ENCODE measurements around the gene RPUSD1. TPM values are rescaled to one million over a fixed set of nuclear protein-coding genes. Genes with fewer than 3 reads are reported as not detected.
A peak's percentile ranks its signal among the peaks of the same experiment; 100 is the strongest.
"Not testable (repeated sequence)": the region's sequence is repeated elsewhere in the genome, so short reads cannot be mapped to it uniquely, and the experiment has no call there.

Gene RPUSD1, protein sequence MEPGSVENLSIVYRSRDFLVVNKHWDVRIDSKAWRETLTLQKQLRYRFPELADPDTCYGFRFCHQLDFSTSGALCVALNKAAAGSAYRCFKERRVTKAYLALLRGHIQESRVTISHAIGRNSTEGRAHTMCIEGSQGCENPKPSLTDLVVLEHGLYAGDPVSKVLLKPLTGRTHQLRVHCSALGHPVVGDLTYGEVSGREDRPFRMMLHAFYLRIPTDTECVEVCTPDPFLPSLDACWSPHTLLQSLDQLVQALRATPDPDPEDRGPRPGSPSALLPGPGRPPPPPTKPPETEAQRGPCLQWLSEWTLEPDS
- total RNA-seq (ENCODE audit: insufficient read depth, low replicate concordance): 5.5 TPM

DNA sequence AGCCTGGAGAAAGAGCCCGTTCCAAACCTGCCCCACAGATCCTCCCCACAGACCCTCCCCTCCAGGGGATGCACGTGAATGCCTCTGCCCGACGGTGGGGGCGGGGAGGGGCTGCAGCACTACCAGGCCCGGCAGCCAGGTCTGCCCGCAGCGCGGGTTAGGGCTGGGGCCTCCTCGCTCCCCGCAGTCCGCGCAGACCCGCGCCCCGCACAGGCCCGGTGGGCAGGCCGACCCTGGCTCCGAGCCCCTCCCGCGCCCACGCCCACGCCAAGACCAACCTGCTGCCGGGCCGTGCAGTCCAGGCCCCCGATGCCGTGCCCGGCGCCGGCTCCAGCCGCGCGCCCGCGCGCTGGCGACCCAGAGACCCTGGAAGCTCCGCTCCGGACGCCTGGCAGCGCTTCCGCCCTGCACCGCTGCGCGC lies at the start of gene RPUSD1:
RPUSD1 (minus strand) TSS at position 404 of the 421 bp plus-strand sequence. CDS start 644 bp downstream, outside the sequence.
- DNase-seq (ENCODE audit: low spot score): no peak

DNA sequence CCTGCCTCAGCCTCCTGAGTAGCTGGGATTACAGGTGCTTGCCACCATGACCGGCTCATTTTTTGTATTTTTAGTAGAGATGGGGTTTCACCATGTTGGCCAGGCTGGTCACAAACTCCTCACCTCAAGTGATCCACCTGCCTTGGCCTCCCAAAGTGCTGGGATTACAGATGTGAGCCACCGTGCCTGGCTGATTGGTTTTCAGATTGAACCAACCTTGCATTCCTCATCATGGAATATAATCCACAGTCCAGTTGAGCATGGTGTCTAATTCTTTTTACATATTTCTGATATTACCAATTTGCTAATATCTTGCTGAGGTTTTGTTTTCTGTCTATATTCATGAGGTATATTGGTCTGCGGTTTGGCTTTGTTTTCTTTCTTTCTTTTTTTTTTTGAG lies 48.6 kb upstream of the RPUSD1 start:
- not testable (repeated sequence) for DNase-seq (ENCODE audit: low spot score)

DNA sequence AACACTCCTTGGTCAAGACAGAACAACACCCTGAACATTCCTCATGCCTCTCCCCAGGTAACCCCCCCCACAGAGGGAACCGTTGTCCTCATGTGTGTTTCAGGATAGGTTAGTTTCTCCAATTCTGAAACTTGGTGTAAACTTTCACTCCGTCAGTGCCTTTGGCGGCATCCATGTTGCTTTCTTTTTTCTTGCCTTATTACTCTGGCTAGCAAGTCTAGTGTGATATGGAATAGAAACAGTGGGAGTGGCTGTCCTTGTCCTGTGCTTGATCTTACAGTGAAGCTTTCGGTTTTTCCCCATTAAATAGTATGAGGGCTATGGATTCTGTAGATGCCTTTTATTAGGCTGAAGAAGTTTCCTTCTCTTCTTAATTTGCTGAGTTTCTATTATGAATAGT lies 48.0 kb upstream of the RPUSD1 start:
- no peak for DNase-seq (ENCODE audit: low spot score)

DNA sequence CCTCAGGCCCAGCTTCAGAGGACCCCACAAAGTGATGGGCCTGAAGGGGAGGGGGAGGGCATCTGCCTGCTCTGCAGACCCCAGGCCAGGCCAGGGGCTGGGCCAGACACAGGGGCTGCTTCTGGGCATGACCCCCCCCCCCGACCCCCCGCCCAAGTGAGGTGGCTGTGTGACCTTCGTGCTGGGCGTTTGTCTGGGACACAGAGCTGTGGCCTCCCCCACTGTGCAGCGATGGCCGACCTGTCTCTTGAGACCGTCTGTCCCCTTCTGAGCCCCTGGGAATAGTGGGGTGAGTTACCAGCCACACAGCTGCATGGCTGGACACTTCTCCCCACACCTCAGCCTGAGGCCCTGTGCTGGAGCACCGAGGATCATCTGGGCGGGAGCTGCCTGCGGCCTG lies 47.2 kb upstream of the RPUSD1 start:
- no peak for DNase-seq (ENCODE audit: low spot score)

DNA sequence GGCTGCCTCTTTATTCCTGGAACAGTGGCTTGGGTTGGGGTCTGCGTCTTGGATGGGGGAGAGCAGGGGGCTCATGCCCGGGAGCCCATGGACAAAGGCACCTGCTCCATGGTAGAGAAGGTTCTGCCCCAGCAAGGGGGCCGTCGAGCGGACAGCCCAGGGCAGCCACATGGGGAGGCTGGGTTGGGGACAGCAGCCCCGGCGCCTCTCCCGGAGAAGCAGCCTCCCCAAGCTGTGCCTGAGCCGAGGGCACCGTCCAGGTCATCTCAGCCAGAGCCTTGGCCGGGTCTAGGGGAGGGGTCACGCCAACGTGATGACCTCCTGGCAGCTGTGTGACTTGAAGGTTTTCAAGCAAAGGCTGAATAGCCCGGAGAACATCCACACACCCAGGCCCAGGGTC lies 45.2 kb upstream of the RPUSD1 start:
- DNase-seq (ENCODE audit: low spot score): no peak

DNA sequence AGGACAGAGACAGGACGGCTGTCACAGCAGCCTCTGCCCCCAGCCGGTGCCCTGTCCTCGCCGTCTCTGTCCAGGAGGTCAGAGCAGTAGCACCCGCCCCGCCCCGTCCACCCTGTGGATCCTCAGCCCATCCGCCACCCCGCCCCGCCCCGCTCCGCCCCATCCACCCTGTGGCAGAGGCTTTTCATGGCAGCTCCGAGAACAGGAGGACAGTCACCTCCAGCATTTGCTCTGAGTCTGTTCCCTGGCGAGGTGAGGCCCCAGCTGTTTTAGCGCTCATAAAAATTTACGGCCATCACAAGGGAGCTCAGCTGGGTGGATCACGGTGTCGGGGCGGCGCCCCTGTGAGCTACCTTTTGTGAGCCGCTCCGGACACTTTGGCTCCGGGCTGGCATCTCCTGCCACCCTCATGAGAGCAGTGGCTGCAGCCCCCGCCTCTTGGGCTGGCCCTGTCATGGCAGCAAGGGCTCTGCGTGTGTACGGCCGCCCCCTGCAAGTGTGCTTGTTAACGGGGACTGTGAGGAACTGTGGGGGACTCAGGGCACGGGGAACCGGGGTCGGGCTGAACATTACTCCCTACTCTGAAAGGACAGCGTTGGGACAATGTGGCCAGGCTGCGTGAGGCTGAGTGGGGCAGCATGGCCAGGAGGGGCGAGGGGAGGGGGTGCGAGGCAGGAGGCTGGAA lies 44.6 kb upstream of the RPUSD1 start:
- no peak for DNase-seq (ENCODE audit: low spot score)

DNA sequence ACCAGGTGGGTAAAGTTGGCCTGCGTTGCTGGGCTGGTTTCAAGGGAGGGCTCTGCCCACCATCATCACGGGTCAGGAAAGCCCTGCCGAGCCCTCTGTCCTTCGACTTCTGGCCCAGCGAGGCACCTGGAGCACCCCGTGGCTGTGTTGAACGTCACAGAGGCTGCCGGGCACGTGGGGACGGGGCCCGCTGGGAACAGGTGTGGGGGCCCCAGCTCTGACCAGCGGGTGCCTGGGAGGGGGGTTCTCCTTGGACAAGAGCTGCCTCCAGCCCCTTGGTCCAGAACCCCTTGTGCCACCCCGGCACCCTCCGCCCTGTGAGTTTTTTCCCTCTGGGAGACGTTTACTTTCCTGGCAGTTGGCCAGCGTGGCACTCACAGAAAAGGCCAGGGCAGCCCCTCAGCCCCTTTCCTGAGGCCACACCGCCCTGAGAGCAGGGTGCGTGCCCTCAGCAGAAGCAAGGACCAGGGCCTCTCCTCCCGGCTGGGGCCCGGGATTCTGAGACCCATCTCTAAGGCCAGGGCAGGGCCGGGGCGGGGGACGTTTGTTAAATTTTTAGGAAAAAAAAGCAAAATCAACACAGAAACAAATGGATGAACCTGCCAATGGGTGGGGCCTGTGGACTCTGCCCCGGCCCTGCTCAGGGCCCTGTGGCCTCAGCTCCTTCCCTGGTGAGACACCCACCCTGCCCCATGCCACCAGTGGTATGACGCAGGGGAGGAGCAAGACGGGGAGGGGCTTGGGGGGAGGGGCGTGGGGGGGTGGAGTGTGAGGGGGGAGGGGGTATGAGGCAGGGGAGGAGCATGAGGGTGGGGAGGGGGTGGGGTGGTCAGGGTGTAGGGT lies 43.6 kb upstream of the RPUSD1 start:
- DNase-seq (ENCODE audit: low spot score): no peak

DNA sequence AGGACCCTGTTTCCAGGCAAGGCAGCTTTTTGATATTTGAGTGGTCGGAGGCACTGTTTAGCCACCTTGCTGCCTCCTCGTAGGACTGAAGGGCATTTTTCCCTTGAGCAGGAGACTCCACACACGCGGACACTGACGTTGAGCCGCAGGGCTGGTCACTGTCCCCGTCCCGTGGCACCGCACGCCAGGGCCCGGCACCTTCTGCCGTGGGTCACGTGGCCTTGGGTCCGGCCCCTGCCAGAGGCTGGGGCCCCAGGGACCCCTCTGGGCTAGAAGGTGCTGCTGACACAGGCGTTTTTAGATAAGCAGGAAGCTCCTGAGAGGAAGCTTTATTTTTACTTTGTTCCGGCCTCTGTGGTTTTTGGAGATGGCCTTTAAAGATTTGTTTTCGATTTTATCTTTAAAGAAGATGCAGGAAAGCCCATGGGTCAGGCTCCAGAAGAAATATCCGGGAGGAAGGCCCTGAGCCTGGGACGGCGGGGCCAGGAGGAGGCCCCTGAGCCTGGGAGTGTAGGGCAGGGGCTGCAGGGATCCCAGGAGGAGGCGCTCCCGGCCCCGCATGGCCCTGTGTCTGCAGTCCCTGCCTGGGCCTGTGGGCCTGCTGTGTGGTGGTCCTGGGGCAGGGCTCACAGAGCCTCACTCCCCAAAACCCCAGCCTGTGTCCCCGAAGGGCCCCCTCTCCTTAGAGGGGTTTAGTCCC lies 42.8 kb upstream of the RPUSD1 start:
- DNase-seq (ENCODE audit: low spot score): no peak

DNA sequence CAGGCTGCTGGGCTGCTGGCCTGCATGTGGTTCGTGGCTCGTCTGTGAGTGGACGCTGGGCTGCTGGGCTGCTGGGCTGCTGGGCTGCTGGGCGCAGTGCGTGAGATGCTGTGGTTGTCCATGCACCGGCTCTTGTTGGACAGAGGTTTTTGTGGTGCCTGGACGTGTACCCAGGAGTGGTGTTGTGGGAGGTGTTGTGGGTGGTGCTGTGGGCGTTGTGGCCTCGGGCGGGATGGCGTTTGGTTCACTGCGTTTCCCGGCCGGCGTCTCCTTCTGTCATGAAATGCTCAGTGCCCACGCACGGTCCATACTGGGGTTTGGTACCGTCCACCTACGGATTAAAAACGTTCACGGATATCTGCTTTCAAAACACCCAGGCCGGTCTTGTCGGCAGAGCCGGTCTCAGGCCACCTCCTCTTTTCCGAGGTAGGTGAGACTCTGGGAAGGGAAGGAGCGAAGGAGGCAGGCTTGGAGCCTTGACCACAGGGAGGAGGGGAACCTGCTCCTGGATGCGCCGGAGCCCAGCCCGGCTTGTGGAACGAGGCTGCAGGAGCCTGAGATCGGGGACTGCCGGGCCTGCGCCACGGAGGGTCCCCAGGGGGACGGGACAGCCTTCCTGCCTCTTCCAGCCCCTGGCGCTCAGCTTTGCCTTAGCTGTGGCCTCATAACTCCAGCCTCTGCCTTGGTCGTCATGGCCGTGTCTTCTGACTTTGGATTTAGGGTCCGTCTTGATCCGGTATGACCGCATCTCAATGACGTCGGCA lies 42.1 kb upstream of the RPUSD1 start:
- DNase-seq (ENCODE audit: low spot score): no peak

DNA sequence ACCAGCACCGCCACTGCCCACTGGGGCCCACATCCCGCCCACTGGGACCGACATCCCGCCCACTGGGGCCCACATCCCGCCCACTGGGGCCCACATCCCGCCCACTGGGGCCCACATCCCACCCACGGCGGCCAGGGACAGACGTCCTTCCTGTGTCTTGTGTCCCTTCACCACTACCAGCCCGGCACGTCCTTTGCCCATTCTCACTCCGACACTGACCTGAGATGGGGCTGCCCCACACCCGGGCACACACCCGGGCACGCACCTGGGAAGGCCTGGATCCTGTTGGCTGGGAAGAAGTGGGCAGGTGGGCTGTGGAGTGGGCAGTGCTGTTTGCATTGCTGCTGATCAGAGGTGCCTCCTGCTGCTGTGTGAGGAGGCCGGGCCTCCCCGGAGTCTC lies 40.7 kb upstream of the RPUSD1 start:
- DNase-seq (ENCODE audit: low spot score): no peak

DNA sequence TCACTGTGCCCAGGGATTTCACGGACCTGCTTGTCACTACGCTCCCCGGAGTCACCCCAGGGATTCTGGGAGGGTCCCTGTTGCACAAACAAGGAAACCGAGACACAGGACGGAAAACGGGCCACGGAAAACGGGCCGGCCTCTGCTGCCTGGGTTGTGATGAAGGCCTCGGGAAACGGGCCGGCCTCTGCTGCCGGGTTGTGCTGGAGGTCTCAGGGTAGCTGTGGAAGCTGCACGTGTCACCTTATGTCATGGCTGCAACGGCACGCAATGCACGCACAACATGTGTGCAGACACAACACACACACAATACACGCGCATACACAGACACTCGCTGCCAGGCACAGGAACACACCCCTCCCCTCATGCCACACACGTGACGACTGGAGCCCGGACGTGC lies 39.3 kb upstream of the RPUSD1 start:
- DNase-seq (ENCODE audit: low spot score): no peak

DNA sequence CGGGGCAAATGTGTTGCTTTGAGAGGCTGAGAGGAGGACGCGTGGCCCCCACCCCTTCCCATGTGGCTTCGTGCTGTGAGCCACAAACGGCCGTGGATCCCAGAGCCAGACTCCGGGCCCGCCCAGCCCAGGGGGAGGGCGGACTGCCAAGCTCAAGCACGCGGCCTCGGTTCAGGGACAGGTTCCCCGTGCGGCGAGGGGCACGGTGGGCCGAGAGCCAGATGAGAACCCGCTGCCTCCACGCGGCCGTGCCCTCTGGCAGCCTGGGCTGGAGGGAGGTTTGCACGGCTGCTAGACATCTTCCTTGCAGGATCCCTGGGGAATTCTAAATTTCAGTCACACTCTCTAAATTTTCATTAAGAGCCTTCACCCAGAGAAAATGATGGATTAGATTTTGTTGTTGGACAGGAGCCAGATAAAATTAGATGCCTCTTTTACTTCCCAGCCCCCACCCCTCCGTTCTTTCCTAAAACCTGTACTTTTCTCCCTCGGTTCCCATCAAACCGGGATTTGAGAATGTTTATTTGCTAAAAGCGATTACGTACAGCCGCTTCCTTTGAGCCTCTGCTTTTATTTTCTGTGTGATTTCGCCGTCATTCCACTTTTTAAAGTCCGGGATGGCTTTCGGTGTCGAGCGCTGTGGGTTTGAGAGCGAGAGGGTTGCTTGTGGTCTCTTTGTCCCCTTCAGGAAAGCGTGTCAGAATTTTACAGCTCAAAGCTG lies 37.3 kb upstream of the RPUSD1 start:
- DNase-seq (ENCODE audit: low spot score): peak; percentile 18

DNA sequence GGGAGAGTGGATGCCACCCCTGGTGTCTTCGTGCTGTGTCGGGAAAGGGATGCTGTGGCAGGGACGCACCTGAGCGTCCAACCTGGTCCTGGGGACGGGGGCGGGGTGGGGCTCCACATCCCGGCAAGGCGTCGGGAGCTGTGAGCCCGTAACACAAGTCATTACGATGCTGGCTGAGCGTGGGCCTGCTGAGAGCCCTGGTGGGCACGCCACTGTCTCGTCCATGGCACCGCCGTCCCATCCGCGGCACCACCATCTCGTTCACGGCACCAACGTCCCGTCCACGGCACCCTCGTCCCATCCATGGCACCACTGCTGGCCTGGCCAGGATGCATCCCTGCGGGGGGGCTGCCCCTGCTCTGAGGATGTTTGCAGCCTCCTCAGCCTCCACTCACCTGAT lies 36.4 kb upstream of the RPUSD1 start:
- no peak for DNase-seq (ENCODE audit: low spot score)

DNA sequence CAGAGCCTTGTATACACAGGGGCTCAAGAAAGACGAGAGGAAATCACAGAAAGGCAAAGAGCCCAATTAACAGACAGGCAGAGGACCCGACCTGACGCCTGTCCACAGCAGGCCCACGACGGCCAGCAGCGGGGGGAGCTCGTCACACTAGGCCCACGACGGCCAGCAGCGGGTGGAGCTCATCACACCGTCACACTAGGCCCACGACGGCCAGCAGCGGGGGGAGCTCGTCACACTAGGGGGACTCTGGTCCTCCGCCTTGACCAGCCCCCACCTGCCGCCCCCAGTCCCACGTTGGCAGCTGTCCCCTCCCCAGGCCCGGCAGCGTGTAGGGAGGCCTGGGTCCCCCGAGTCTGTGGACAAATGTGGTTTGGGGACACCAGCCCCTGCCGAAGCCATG lies 36.0 kb upstream of the RPUSD1 start:
- DNase-seq (ENCODE audit: low spot score): no peak

DNA sequence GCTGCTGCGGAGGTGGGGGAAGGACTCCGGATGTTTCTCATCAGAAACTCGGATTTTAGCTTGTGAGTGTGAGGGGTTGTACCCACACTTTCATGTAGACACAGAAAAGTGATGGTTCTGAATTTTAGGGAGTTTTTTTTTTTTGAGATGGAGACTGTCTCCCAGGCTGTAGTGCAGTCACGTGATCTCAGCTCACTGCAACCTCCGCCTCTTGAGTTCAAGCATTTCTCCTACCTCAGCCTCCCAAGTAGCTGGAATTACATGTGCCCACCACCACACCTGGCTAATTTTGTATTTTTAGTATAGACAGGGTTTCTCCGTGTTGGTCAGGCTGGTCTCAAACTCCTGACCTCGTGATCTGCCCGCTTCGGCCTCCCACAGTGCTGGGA lies 34.7 kb upstream of the RPUSD1 start:
- no peak for DNase-seq (ENCODE audit: low spot score)

DNA sequence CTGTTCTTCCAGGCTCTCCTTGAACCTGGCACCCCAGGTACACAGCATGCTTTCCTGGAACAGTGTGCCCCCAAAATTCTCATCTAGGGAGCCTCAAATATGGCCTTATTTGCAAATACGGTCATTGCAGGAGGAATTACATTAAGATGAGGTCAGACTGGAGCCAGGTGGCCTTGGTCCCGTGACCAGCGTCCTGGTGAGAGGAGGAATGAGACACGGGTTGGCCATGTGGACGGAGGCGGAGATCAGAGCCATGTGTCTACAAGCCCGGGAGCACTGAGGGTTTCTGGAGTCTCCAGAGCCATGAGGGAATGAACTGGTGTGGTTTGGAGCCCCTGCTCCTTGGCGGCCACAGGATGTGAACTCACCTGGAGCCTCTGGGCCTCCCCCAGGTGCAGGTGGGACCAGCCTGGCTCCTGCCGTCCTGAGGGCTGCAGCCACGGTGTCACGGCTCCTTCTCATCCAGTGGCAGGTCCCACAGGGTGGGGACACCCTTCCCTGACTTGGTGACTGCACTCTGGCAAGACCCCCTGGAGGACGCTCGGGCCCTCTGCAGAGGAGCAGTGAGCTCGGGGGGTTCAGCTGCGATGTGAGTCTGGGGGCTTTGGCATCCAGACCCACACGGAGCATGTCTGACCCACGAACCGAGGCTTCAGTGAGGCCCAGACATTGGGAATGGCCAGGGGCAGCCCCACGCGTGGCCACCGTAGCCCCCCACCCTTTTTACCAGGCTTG lies 34.2 kb upstream of the RPUSD1 start:
- no peak for DNase-seq (ENCODE audit: low spot score)

DNA sequence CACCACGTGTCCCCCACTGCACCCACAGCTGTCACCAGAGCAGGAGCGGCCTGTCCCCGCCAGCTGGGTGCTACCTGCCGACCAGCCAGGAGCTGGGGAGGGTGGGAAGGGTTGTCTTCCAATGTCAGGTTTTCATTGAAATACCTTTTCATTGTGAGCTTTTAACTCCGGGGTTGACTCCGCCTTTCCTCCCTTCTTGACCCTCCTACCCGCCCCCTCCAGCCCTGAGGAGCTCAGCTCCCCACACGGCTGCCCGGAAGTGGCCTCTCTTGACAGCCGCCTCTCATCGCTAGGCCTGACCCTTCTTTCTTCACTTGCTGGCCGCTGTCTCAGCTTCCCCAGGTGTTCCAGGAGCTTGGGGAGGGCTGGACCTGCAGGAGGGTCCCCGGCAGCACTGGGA lies 33.6 kb upstream of the RPUSD1 start:
- no peak for DNase-seq (ENCODE audit: low spot score)

DNA sequence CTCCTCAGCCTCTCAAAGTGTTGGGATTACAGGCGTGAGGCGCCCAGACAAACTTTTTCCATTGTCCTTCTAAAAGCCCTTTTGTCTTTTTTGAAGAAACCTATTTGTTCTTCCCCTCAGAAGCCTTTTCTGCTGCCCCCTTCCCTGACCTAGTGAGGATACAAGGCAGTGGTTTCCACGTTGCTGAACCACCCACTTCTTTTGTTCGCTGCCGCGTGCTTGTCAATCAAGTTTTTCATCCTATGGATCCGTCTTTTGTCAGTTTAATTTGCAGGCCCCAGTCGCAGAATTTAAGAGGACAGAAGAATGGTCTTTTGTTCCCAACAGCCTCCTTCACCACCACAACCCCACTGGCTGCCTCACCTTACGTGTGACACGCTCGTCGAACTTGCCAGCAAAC lies 32.6 kb upstream of the RPUSD1 start:
- no peak for DNase-seq (ENCODE audit: low spot score)

DNA sequence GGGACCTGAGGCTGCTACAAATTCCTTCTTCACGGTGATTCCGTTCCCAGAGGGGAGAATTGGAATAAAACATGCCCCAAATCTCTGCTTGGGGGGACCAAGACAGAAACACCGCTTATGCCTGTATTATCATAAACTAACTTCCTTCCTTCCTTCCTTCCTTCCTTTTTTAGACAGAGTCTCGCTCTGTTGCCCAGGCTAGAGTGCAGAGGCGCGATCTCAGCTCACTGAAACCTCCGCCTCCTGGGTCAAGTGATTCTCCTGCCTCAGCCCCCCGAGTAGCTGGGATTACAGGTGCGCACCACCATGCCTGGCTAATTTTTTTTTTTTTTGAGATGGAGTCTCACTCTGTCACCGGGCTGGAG lies 31.8 kb upstream of the RPUSD1 start:
- DNase-seq (ENCODE audit: low spot score): not testable (repeated sequence)

Measured in umbilical cord (tissue), 2 donors.